Liver (tissue), 9 donors: Measurements from ENCODE around the gene TSPAN32. TPM values are rescaled to one million over a fixed set of nuclear protein-coding genes. Genes with fewer than 3 reads are reported as not detected.

Experiments used
- DNase-seq: peaks from one replicate; pipeline ENCODE4 v3.0.0-alpha.2; 2017; ENCODE audit warnings: low spot score
- H3K27ac ChIP-seq, 2 donors: one replicate each; pipeline ENCODE4 v1.7.0; 2013; ENCODE audit warnings: inconsistent platforms in 2 of 2, low read length in 2 of 2, control low read depth in 1 of 2, low read depth in 1 of 2, mild to moderate bottlenecking in 1 of 2
- H3K27me3 ChIP-seq, 4 donors: one replicate each; pipeline versions ENCODE4 v1.6.1 to v1.7.0; 2013; ENCODE audit warnings: low read length in 3 of 4, inconsistent platforms in 1 of 4, mild to moderate bottlenecking in 1 of 4, moderate library complexity in 1 of 4; ENCODE audit not compliant: control insufficient read depth in 4 of 4, insufficient read depth in 4 of 4
- H3K36me3 ChIP-seq, 4 donors: one replicate each; pipeline versions ENCODE4 v1.6.1 to v1.7.0; 2013; ENCODE audit warnings: low read length in 3 of 4, mild to moderate bottlenecking in 3 of 4, low read depth in 1 of 4, moderate library complexity in 1 of 4; ENCODE audit not compliant: control insufficient read depth in 4 of 4, insufficient read depth in 3 of 4
- H3K4me1 ChIP-seq, 4 donors: one replicate each; pipeline versions ENCODE4 v1.6.1 to v1.7.0; 2013; ENCODE audit warnings: low read length in 3 of 4, mild to moderate bottlenecking in 3 of 4, moderate library complexity in 1 of 4; ENCODE audit not compliant: control insufficient read depth in 4 of 4, insufficient read depth in 4 of 4
- H3K4me3 ChIP-seq, 3 donors: one replicate each; pipeline versions ENCODE4 v1.6.1 to v1.7.0; 2013; ENCODE audit warnings: low read length in 3 of 3, control low read depth in 1 of 3, low read depth in 1 of 3, mild to moderate bottlenecking in 1 of 3
- H3K9ac ChIP-seq, 2 donors: one replicate each; pipeline ENCODE4 v1.7.0; 2013; ENCODE audit warnings: low read length in 2 of 2, mild to moderate bottlenecking in 2 of 2, moderate library complexity in 2 of 2, control low read depth in 1 of 2, low read depth in 1 of 2
- H3K9me3 ChIP-seq, 4 donors: one replicate each; pipeline versions ENCODE4 v1.6.1 to v1.7.0; 2013; ENCODE audit warnings: low read length in 3 of 4; ENCODE audit not compliant: control insufficient read depth in 4 of 4
- EGR1 ChIP-seq, 2 donors: IDR thresholded peaks; 2 replicates each; pipeline ENCODE4 v1.6.1; 2016 to 2018; ENCODE audit warnings: antibody characterized with exemption in 2 of 2, low read depth in 2 of 2
- FOXA1 ChIP-seq: IDR thresholded peaks from 2 replicates; pipeline ENCODE4 v1.6.1; 2016; ENCODE audit warnings: antibody characterized with exemption
- FOXA2 ChIP-seq: IDR thresholded peaks from 2 replicates; pipeline ENCODE4 v1.6.1; 2016; ENCODE audit warnings: antibody characterized with exemption
- GABPA ChIP-seq, 2 donors: IDR thresholded peaks in 1 of 2; conservative IDR thresholded peaks in 1 of 2; 2 replicates each; pipeline ENCODE4 v1.6.1; 2016; ENCODE audit warnings: antibody characterized with exemption in 2 of 2, mild to moderate bottlenecking in 1 of 2, moderate library complexity in 1 of 2
- HNF4A ChIP-seq, 2 donors: conservative IDR thresholded peaks; 2 replicates each; pipeline ENCODE4 v1.6.1; 2016; ENCODE audit warnings: antibody characterized with exemption in 2 of 2, mild to moderate bottlenecking in 2 of 2
- HNF4G ChIP-seq: IDR thresholded peaks from 2 replicates; pipeline ENCODE4 v1.6.1; 2016; ENCODE audit warnings: antibody characterized with exemption
- JUND ChIP-seq, 2 donors: IDR thresholded peaks; 2 replicates each; pipeline ENCODE4 v1.6.1; 2016; ENCODE audit warnings: antibody characterized with exemption in 2 of 2
- NR2F2 ChIP-seq: IDR thresholded peaks from 2 replicates; pipeline ENCODE4 v1.6.1; 2016; ENCODE audit warnings: antibody characterized with exemption
- RAD21 ChIP-seq, 2 donors: IDR thresholded peaks; 2 replicates each; pipeline ENCODE4 v1.6.1; 2016; ENCODE audit warnings: antibody characterized with exemption in 2 of 2, mild to moderate bottlenecking in 2 of 2
- RXRA ChIP-seq, 2 donors: IDR thresholded peaks; 2 replicates each; pipeline ENCODE4 v1.6.1; 2017 to 2018; ENCODE audit warnings: antibody characterized with exemption in 2 of 2, mild to moderate bottlenecking in 1 of 2
- SP1 ChIP-seq: IDR thresholded peaks from 2 replicates; pipeline ENCODE4 v1.6.1; 2018; ENCODE audit warnings: antibody characterized with exemption, mild to moderate bottlenecking
- TAF1 ChIP-seq: conservative IDR thresholded peaks from 2 replicates; pipeline ENCODE4 v1.6.1; 2016; ENCODE audit warnings: antibody characterized with exemption, mild to moderate bottlenecking
- YY1 ChIP-seq: IDR thresholded peaks from 2 replicates; pipeline ENCODE4 v1.6.1; 2016; ENCODE audit warnings: antibody characterized with exemption, mild to moderate bottlenecking
- whole genome bisulfite sequencing: extraction: QIAGEN DNeasy Blood & Tissue Kit; methylation state at CpG from one replicate; pipeline ENCODE4 v1.1.7; 2013; 5-methylcytosine and 5-hydroxymethylcytosine counted together
- polyA plus RNA-seq, 2 donors: library from polyadenylated mRNA; stranded (reverse) in 1 of 2; unstranded in 1 of 2; fragments of 200-250 nt in 1 of 2; fragments of >200 nt in 1 of 2; fragmentation: Nextera tagmentation in 1 of 2; extraction: Ambion mirVana in 1 of 2; gene quantifications; one replicate each; pipeline versions ENCODE4 v1.2.1 to v1.2.3, GENCODE V29; 2013 to 2015
- total RNA-seq, 2 donors: library from RNA; depleted of rRNA; stranded (reverse); fragments of >200 nt; gene quantifications; one replicate each; pipeline ENCODE4 v1.2.3, GENCODE V29; 2014
- TF ChIP-seq, protein P1 (sequence below): IDR thresholded peaks from 2 replicates; pipeline ENCODE4 v1.6.1; 2016; ENCODE audit warnings: antibody characterized with exemption
- TF ChIP-seq, protein P2 (sequence below): IDR thresholded peaks from 2 replicates; pipeline ENCODE4 v1.6.1; 2016; ENCODE audit warnings: antibody characterized with exemption
- TF ChIP-seq, protein P3 (sequence below): fragments of 150-350 bp; IDR thresholded peaks from 2 replicates; pipeline ENCODE4 v1.5.1; 2017; ENCODE audit warnings: improper control_type of control experiment, low read depth, low read length; ENCODE audit not compliant: missing input control
- TF ChIP-seq, protein P4 (sequence below): IDR thresholded peaks from 2 replicates; pipeline ENCODE4 v1.6.1; 2016; ENCODE audit warnings: antibody characterized with exemption
- TF ChIP-seq, protein P5 (sequence below): IDR thresholded peaks from 2 replicates; pipeline ENCODE4 v1.6.1; 2016; ENCODE audit warnings: antibody characterized with exemption, mild to moderate bottlenecking
- donor health status: healthy.
- donor health status: healthy.
- donor health status: healthy.
- donor health status: healthy.
- donor health status: healthy.

TSPAN32 gene
- total and polyA plus RNA-seq, 4 donors = 0.25 to 71.4 (median 0.45) TPM

DNA sequence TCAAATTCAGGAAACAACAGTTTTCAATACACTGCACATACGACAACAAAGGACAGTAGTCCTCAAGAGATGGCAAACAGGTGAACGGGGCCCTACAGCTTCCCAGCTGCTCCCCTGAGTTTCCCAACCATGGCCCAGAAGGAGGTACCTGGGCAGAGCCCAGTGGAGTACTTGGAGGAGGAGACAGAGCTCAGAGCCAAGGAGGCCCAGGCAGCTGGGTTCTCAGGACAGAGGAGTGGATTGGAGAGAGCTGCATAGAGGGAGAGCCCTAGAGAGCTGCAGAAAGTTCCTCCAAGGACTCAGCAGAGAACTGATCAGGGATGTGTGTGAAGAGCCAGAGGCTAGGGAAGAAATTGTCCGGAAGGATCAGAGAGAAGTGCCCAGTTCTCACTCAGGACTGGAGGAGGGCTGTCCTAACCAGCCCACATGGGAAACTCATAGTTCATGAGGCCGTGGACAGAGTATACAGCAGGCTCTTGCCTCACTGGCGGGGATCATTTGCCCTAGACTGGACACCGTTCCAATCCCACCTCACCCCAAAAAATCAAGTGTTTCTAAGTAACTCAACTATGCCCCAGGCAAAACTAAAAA is 23.8 kb upstream of the TSPAN32 start:
- Histone ChIP-seq H3K4me3 (no peak overlapping the region), H3K9ac (no peak overlapping the region), H3K27ac (no peak overlapping the region), H3K9me3 (no peaks in the 10 kb centered on the region), H3K36me3 (no peaks in the 10 kb centered on the region), H3K27me3 (no peaks in the 10 kb centered on the region), H3K4me1 (no peaks in the 10 kb centered on the region)
- WGBS = 82% methylated on average over 6 of the region's 6 CpGs
- TF ChIP-seq FOXA1 (no peak), YY1 (no peak), SP1 (no peak), TAF1 (no peak), EGR1 (IDR thresholded peaks at IDR 0.05; ENCODE audit: low read depth in 2 of 2) (no peak), JUND (IDR thresholded peaks at IDR 0.05) (no peak), RXRA (IDR thresholded peaks at IDR 0.05) (no peak), FOXA2 (no peak)
- TF ChIP-seq, protein P1, sequence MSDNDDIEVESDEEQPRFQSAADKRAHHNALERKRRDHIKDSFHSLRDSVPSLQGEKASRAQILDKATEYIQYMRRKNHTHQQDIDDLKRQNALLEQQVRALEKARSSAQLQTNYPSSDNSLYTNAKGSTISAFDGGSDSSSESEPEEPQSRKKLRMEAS = no peak
- TF ChIP-seq, protein P2, sequence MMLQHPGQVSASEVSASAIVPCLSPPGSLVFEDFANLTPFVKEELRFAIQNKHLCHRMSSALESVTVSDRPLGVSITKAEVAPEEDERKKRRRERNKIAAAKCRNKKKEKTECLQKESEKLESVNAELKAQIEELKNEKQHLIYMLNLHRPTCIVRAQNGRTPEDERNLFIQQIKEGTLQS = no peak
- TF ChIP-seq, protein P3, sequence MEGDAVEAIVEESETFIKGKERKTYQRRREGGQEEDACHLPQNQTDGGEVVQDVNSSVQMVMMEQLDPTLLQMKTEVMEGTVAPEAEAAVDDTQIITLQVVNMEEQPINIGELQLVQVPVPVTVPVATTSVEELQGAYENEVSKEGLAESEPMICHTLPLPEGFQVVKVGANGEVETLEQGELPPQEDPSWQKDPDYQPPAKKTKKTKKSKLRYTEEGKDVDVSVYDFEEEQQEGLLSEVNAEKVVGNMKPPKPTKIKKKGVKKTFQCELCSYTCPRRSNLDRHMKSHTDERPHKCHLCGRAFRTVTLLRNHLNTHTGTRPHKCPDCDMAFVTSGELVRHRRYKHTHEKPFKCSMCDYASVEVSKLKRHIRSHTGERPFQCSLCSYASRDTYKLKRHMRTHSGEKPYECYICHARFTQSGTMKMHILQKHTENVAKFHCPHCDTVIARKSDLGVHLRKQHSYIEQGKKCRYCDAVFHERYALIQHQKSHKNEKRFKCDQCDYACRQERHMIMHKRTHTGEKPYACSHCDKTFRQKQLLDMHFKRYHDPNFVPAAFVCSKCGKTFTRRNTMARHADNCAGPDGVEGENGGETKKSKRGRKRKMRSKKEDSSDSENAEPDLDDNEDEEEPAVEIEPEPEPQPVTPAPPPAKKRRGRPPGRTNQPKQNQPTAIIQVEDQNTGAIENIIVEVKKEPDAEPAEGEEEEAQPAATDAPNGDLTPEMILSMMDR = no peak
- peak; percentile 17 for DNase-seq

DNA sequence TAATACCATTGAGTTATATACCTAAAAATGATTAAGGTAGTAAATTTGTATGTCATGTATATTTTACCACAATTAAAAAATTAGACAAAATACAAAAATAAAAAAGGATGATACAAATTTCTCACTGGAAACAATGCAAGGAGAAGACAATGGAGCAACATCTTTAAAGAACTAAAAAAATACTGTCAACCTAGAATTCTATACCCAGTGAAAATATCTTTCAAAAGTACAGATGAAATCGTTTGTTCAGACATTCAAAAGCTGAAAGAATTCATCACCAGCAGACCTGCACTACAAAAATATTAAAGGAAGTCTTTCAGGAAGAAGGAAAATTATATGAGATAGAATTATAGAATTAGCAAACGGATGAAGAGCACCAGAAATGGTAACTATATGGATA is 21.6 kb upstream of the TSPAN32 start:
- H3K9ac ChIP-seq = no peak overlapping the region
- H3K4me3 ChIP-seq = no peak overlapping the region
- H3K27me3 ChIP-seq = no peaks in the 10 kb centered on the region
- H3K36me3 ChIP-seq = no peaks in the 10 kb centered on the region
- no peak overlapping the region for H3K27ac ChIP-seq
- DNase-seq = no peak
- WGBS = 69% methylated on average over 2 of the region's 2 CpGs
- H3K9me3 ChIP-seq = no peaks in the 10 kb centered on the region
- no peak for TF ChIP-seq YY1
- TF ChIP-seq, protein P2 = no peak
- TF ChIP-seq HNF4A (conservative IDR thresholded peaks at IDR 0.05) = no peak
- TF ChIP-seq EGR1 (IDR thresholded peaks at IDR 0.05; ENCODE audit: low read depth in 2 of 2) = no peak
- TF ChIP-seq TAF1 = no peak
- TF ChIP-seq, protein P4, sequence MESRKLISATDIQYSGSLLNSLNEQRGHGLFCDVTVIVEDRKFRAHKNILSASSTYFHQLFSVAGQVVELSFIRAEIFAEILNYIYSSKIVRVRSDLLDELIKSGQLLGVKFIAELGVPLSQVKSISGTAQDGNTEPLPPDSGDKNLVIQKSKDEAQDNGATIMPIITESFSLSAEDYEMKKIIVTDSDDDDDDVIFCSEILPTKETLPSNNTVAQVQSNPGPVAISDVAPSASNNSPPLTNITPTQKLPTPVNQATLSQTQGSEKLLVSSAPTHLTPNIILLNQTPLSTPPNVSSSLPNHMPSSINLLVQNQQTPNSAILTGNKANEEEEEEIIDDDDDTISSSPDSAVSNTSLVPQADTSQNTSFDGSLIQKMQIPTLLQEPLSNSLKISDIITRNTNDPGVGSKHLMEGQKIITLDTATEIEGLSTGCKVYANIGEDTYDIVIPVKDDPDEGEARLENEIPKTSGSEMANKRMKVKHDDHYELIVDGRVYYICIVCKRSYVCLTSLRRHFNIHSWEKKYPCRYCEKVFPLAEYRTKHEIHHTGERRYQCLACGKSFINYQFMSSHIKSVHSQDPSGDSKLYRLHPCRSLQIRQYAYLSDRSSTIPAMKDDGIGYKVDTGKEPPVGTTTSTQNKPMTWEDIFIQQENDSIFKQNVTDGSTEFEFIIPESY = no peak
- TF ChIP-seq FOXA2 = no peak
- TF ChIP-seq RXRA (IDR thresholded peaks at IDR 0.05) = no peak
- no peak for TF ChIP-seq SP1
- no peak for TF ChIP-seq FOXA1
- no peak for TF ChIP-seq RAD21 (IDR thresholded peaks at IDR 0.05)
- TF ChIP-seq, protein P5, sequence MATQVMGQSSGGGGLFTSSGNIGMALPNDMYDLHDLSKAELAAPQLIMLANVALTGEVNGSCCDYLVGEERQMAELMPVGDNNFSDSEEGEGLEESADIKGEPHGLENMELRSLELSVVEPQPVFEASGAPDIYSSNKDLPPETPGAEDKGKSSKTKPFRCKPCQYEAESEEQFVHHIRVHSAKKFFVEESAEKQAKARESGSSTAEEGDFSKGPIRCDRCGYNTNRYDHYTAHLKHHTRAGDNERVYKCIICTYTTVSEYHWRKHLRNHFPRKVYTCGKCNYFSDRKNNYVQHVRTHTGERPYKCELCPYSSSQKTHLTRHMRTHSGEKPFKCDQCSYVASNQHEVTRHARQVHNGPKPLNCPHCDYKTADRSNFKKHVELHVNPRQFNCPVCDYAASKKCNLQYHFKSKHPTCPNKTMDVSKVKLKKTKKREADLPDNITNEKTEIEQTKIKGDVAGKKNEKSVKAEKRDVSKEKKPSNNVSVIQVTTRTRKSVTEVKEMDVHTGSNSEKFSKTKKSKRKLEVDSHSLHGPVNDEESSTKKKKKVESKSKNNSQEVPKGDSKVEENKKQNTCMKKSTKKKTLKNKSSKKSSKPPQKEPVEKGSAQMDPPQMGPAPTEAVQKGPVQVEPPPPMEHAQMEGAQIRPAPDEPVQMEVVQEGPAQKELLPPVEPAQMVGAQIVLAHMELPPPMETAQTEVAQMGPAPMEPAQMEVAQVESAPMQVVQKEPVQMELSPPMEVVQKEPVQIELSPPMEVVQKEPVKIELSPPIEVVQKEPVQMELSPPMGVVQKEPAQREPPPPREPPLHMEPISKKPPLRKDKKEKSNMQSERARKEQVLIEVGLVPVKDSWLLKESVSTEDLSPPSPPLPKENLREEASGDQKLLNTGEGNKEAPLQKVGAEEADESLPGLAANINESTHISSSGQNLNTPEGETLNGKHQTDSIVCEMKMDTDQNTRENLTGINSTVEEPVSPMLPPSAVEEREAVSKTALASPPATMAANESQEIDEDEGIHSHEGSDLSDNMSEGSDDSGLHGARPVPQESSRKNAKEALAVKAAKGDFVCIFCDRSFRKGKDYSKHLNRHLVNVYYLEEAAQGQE = no peak
- no peak for TF ChIP-seq HNF4G
- TF ChIP-seq, protein P1 = no peak
- TF ChIP-seq NR2F2 = no peak
- TF ChIP-seq JUND (IDR thresholded peaks at IDR 0.05) = no peak
- no peak for TF ChIP-seq GABPA (IDR thresholded peaks at IDR 0.05 in 1 of 2, conservative IDR thresholded peaks at IDR 0.05 in 1 of 2)
- TF ChIP-seq, protein P3 = no peak
- no peaks in the 10 kb centered on the region for H3K4me1 ChIP-seq
